Kidney (tissue), 14 donors: ENCODE results near the gene MAMSTR. TPM values are rescaled to one million over a fixed set of nuclear protein-coding genes. Genes with fewer than 3 reads are reported as not detected.

Experiments used
- DNase-seq, 5 donors: peaks; one replicate each; pipeline ENCODE4 v3.0.0-alpha.2; 2013 to 2020
- FAIRE-seq: peaks from 2 replicates; lab custom pipeline; 2012; peaks lifted over from hg19 to GRCh38; lab: Jason Lieb, UNC
- H3K27ac ChIP-seq, 2 donors: one replicate each; pipeline ENCODE4 v1.7.0; 2013; ENCODE audit warnings: low read depth in 2 of 2, low read length in 2 of 2, inconsistent platforms in 1 of 2
- H3K27me3 ChIP-seq: one replicate; pipeline ENCODE4 v1.7.1; 2013; ENCODE audit warnings: low read length, inconsistent platforms; ENCODE audit not compliant: control insufficient read depth, insufficient read depth
- H3K36me3 ChIP-seq, 3 donors: one replicate each; pipeline versions ENCODE4 v1.7.0 to v1.7.1; 2013; ENCODE audit warnings: low read length in 3 of 3, control low read depth in 1 of 3, inconsistent platforms in 1 of 3; ENCODE audit not compliant: insufficient read depth in 3 of 3, control insufficient read depth in 2 of 3
- H3K4me1 ChIP-seq, 3 donors: one replicate each; pipeline versions ENCODE4 v1.7.0 to v1.7.1; 2013; ENCODE audit warnings: low read length in 3 of 3, inconsistent platforms in 1 of 3, low read depth in 1 of 3; ENCODE audit not compliant: control insufficient read depth in 2 of 3, insufficient read depth in 2 of 3
- H3K4me3 ChIP-seq, 3 donors: one replicate each; pipeline versions ENCODE4 v1.7.0 to v1.8.1; 2013; ENCODE audit warnings: low read length in 3 of 3, control low read depth in 1 of 3, inconsistent platforms in 1 of 3
- H3K9ac ChIP-seq, 3 donors: one replicate each; pipeline versions ENCODE4 v1.7.0 to v1.7.1; 2013; ENCODE audit warnings: low read length in 3 of 3, control low read depth in 1 of 3, inconsistent platforms in 1 of 3
- H3K9me3 ChIP-seq, 3 donors: one replicate each; pipeline versions ENCODE4 v1.7.0 to v1.7.1; 2013; ENCODE audit warnings: low read length in 3 of 3, control low read depth in 1 of 3, inconsistent platforms in 1 of 3; ENCODE audit not compliant: control insufficient read depth in 2 of 3, insufficient read depth in 1 of 3
- intact Hi-C: fragments of 100-400 bp; cut with DNase I; formaldehyde crosslinking; loops from one replicate; pipeline ENCODE4 v1.11.1; 2022
- polyA plus RNA-seq: library from polyadenylated mRNA; stranded (reverse); fragments of 350-450 nt; fragmentation: Illumina TruSeq; extraction: RNeasy Lipid Tissue Mini Kit (QIAGEN cat#74804); gene quantifications from one replicate; pipeline ENCODE4 v1.2.3, GENCODE V29; 2014; ENCODE audit warnings: low read depth, low replicate concordance; ENCODE audit not compliant: insufficient read depth
- total RNA-seq: library from RNA; stranded (reverse); fragmentation: NEBNext Ultra II Directional; extraction: Animal tissue kit (Norgen Biotek cat#: 25700); gene quantifications from one replicate; pipeline ENCODE4 v1.2.1, GENCODE V29; 2021
- TF ChIP-seq, protein P1 (sequence below): IDR thresholded peaks from 3 replicates; pipeline ENCODE4 v1.5.1; 2012; ENCODE audit warnings: mild to moderate bottlenecking, moderate library complexity, borderline replicate concordance; ENCODE audit not compliant: insufficient read depth; ENCODE audit errors: extremely low read depth
- donor health status: control.
- donor health status: control.
- donor health status: control.
- donor health status: control.
- donor health status: control.
- donor health status: DM: yes; HTN: yes; CAD: no.
- donor health status: Normal renal cell carcinoma (clear cell type).

MAMSTR gene
- total and polyA plus RNA-seq, 2 donors from 2014 or later: 2.2 to 3.6 TPM

DNA sequence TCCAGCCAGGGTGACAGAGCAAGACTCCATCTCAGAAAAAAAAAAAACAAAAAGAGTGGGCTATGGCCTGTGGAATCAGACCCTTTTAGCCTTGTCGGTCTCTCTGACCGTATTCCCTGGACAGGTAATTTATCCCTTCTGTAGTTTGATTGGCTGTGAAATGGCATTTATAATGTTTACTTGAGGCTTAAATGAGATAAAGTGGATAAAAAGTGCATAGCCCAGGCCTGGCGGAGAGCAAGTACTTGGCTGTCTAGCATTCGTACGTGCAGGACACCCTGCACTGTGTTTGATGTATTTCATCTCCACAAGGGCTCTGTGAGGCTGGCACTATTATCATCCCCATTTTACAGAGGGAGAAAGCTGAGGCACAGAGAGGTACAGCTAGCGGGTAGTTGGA is 53.7 kb downstream of the MAMSTR start:
- no peaks in the 10 kb centered on the region for H3K9me3 ChIP-seq
- no peak overlapping the region for H3K27ac ChIP-seq
- H3K27me3 ChIP-seq: no peaks in the 10 kb centered on the region
- intact Hi-C loops: no loop called here
- TF ChIP-seq, protein P1, sequence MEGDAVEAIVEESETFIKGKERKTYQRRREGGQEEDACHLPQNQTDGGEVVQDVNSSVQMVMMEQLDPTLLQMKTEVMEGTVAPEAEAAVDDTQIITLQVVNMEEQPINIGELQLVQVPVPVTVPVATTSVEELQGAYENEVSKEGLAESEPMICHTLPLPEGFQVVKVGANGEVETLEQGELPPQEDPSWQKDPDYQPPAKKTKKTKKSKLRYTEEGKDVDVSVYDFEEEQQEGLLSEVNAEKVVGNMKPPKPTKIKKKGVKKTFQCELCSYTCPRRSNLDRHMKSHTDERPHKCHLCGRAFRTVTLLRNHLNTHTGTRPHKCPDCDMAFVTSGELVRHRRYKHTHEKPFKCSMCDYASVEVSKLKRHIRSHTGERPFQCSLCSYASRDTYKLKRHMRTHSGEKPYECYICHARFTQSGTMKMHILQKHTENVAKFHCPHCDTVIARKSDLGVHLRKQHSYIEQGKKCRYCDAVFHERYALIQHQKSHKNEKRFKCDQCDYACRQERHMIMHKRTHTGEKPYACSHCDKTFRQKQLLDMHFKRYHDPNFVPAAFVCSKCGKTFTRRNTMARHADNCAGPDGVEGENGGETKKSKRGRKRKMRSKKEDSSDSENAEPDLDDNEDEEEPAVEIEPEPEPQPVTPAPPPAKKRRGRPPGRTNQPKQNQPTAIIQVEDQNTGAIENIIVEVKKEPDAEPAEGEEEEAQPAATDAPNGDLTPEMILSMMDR: no peak
- H3K4me1 ChIP-seq: peaks cover 0 to 1% (median 0%) of the 10 kb centered on the region in 3 donors
- DNase-seq (no peak), FAIRE-seq (no peak)
- no peak overlapping the region for H3K4me3 ChIP-seq
- no peaks in the 10 kb centered on the region for H3K36me3 ChIP-seq
- H3K9ac ChIP-seq: no peak overlapping the region

DNA sequence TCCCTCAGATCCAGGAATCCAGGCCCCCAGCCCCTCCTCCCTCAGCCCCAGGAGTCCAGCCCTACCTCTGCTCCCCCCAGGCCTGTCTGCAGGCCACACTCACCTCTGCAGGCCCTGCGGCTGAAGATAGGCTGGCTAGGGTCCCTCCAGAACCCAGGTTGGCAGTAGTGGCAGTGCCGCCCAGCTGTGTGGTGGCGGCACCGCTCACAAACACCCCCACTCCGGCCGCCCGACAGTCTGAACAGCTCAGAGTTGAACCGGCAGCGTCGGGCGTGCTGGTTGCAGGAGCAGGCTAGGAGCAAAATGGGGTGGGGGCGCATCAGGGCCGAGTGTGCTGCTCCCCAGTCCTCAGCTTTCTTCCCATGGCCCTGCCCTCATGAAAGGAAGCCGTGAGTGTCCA is 55.0 kb downstream of the MAMSTR start:
- Histone ChIP-seq H3K9me3 (no peaks in the 10 kb centered on the region), H3K4me1 (peaks cover 0 to 3% (median 0%) of the 10 kb centered on the region in 3 donors), H3K27ac (no peak overlapping the region), H3K27me3 (no peaks in the 10 kb centered on the region), H3K36me3 (no peaks in the 10 kb centered on the region), H3K9ac (no peak overlapping the region), H3K4me3 (no peak overlapping the region)
- intact Hi-C loops: no loop called here
- no peak for DNase-seq
- FAIRE-seq: no peak
- TF ChIP-seq, protein P1: no peak

DNA sequence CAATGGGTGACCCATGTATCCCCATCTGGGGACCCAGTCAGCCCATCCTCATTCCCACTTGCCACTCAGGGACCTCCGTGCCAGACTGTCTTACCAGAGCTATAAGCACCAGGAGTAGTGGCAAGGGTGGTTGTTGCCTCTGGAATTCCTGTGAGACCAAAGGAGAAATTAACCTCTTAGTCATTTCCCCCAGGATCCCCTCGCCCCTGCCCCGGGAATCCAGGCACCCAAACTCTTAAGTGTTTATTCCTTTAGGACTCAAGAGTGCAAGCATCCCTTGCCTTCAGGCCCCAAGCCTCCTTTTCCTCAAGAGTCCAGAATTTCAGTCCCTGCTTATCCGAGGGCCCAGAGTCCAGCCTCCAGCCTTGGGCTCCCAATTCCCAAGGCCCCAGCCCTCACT is 55.9 kb downstream of the MAMSTR start:
- intact Hi-C loops: no loop called here
- TF ChIP-seq, protein P1: no peak
- no peak for FAIRE-seq

More for the DNA sequence above, 55.9 kb downstream of the MAMSTR start:
- H3K4me3 ChIP-seq: no peak overlapping the region
- DNase-seq: no peak
- H3K27me3 ChIP-seq: no peaks in the 10 kb centered on the region
- H3K9ac ChIP-seq: no peak overlapping the region
- H3K9me3 ChIP-seq: no peaks in the 10 kb centered on the region
- H3K36me3 ChIP-seq: no peaks in the 10 kb centered on the region
- H3K4me1 ChIP-seq: peaks cover 0 to 3% (median 0%) of the 10 kb centered on the region in 3 donors
- no peak overlapping the region for H3K27ac ChIP-seq

Other genes starting within 250 kb of the MAMSTR start
- gene LMTK3, start 207.9 kb downstream of the MAMSTR start, total RNA-seq: 8.4 TPM
- 4.2 TPM for gene LMTK3, start 207.9 kb downstream of the MAMSTR start, polyA plus RNA-seq
- gene SULT2B1, start 167.6 kb downstream of the MAMSTR start, total RNA-seq: 2.3 TPM
- 2.3 TPM for gene SULT2B1, start 167.6 kb downstream of the MAMSTR start, polyA plus RNA-seq
- not detected for gene SPACA4, start 113.0 kb downstream of the MAMSTR start, total RNA-seq
- not detected for gene SPACA4, start 113.0 kb downstream of the MAMSTR start, polyA plus RNA-seq
- gene FAM83E, start 104.6 kb downstream of the MAMSTR start, total RNA-seq: 15.9 TPM
- 0.41 TPM for gene FAM83E, start 104.6 kb downstream of the MAMSTR start, polyA plus RNA-seq
- gene RPL18, start 100.5 kb downstream of the MAMSTR start, total RNA-seq: 986 TPM
- 1,596 TPM for gene RPL18, start 100.5 kb downstream of the MAMSTR start, polyA plus RNA-seq
- 23.3 TPM for gene SPHK2, start 100.2 kb downstream of the MAMSTR start, total RNA-seq
- gene SPHK2, start 100.2 kb downstream of the MAMSTR start, polyA plus RNA-seq: 37.2 TPM
- gene DBP, start 82.3 kb downstream of the MAMSTR start, total RNA-seq: 14.5 TPM
- 20.4 TPM for gene DBP, start 82.3 kb downstream of the MAMSTR start, polyA plus RNA-seq
- 11.6 TPM for gene CA11, start 73.5 kb downstream of the MAMSTR start, total RNA-seq
- 42.3 TPM for gene CA11, start 73.5 kb downstream of the MAMSTR start, polyA plus RNA-seq
- gene NTN5, start 46.7 kb downstream of the MAMSTR start, total RNA-seq: 0.85 TPM
- 0.52 TPM for gene NTN5, start 46.7 kb downstream of the MAMSTR start, polyA plus RNA-seq
- 5.8 TPM for gene FUT2, start 23.8 kb downstream of the MAMSTR start, total RNA-seq
- gene FUT2, start 23.8 kb downstream of the MAMSTR start, polyA plus RNA-seq: 0.28 TPM
- gene RASIP1, start 20.9 kb upstream of the MAMSTR start, total RNA-seq: 23.3 TPM
- gene RASIP1, start 20.9 kb upstream of the MAMSTR start, polyA plus RNA-seq: 13.6 TPM
- 0.79 TPM for gene IZUMO1, start 27.2 kb upstream of the MAMSTR start, total RNA-seq
- gene IZUMO1, start 27.2 kb upstream of the MAMSTR start, polyA plus RNA-seq: not detected
- gene FUT1, start 32.9 kb upstream of the MAMSTR start, total RNA-seq: 4.3 TPM
- gene FUT1, start 32.9 kb upstream of the MAMSTR start, polyA plus RNA-seq: 2.3 TPM
- not detected for gene FGF21, start 35.8 kb upstream of the MAMSTR start, total RNA-seq
- not detected for gene FGF21, start 35.8 kb upstream of the MAMSTR start, polyA plus RNA-seq
- 55.3 TPM for gene BCAT2, start 91.3 kb upstream of the MAMSTR start, total RNA-seq
- gene BCAT2, start 91.3 kb upstream of the MAMSTR start, polyA plus RNA-seq: 69.4 TPM
- 5.2 TPM for gene HSD17B14, start 116.8 kb upstream of the MAMSTR start, total RNA-seq
- 141 TPM for gene HSD17B14, start 116.8 kb upstream of the MAMSTR start, polyA plus RNA-seq
- gene PLEKHA4, start 148.9 kb upstream of the MAMSTR start, total RNA-seq: 79.1 TPM
- 22.9 TPM for gene PLEKHA4, start 148.9 kb upstream of the MAMSTR start, polyA plus RNA-seq
- 45.1 TPM for gene PPP1R15A, start 152.7 kb upstream of the MAMSTR start, total RNA-seq
- 24.7 TPM for gene PPP1R15A, start 152.7 kb upstream of the MAMSTR start, polyA plus RNA-seq
- gene TULP2, start 179.0 kb upstream of the MAMSTR start, total RNA-seq: not detected
- not detected for gene TULP2, start 179.0 kb upstream of the MAMSTR start, polyA plus RNA-seq
- gene NUCB1, start 180.6 kb upstream of the MAMSTR start, total RNA-seq: 265 TPM
- 503 TPM for gene NUCB1, start 180.6 kb upstream of the MAMSTR start, polyA plus RNA-seq
- gene DHDH, start 214.0 kb upstream of the MAMSTR start, total RNA-seq: 0.60 TPM
- gene DHDH, start 214.0 kb upstream of the MAMSTR start, polyA plus RNA-seq: 26.3 TPM
- gene BAX, start 235.2 kb upstream of the MAMSTR start, total RNA-seq: 76.7 TPM
- gene BAX, start 235.2 kb upstream of the MAMSTR start, polyA plus RNA-seq: 141 TPM
- gene FTL, start 245.6 kb upstream of the MAMSTR start, total RNA-seq: 1,841 TPM
- 17,016 TPM for gene FTL, start 245.6 kb upstream of the MAMSTR start, polyA plus RNA-seq